Stimulated activated CD8-positive, alpha-beta memory T cell treated with anti-CD3 and anti-CD28 coated beads, Interleukin-7, amount 100 ng/mL, for 1 hour (primary cell): ENCODE measurements around the gene NTMT2.

Source experiments
- DNase-seq, 2 donors: peaks; one replicate each; pipeline ENCODE4 v3.0.0-alpha.2; 2020; ENCODE audit warnings: low read depth in 2 of 2

Gene NTMT2

GRCh38 chr1:170205301-170205700, 59.5 kb downstream of the NTMT2 start:
- DNase-seq = no peak

- DNase-seq = no peak
Observed at GRCh38 chr1:170209125-170209524, 63.4 kb downstream of the NTMT2 start.

GRCh38 chr1:170210142-170210541, 64.4 kb downstream of the NTMT2 start:
- DNase-seq = no peak

GRCh38 chr1:170213596-170213995, 67.8 kb downstream of the NTMT2 start:
- no peak for DNase-seq

- DNase-seq = no peak
Observed at GRCh38 chr1:170214117-170215032, 68.6 kb downstream of the NTMT2 start.

GRCh38 chr1:170215072-170215885, 69.5 kb downstream of the NTMT2 start:
- DNase-seq = no peak

GRCh38 chr1:170217517-170218256, 71.9 kb downstream of the NTMT2 start:
- no peak for DNase-seq

GRCh38 chr1:170218257-170218650, 72.5 kb downstream of the NTMT2 start:
- no peak for DNase-seq
